Stimulated activated CD4-positive, alpha-beta T cell treated with anti-CD3 and anti-CD28 coated beads, Interleukin-2, amount 100 ng/mL, for 48 hours (primary cell): Measurements from ENCODE around the gene NPTX1.

Source experiments
- DNase-seq, 2 donors: peaks; one replicate each; pipeline ENCODE4 v3.0.0-alpha.2; 2020

NPTX1 gene

DNA sequence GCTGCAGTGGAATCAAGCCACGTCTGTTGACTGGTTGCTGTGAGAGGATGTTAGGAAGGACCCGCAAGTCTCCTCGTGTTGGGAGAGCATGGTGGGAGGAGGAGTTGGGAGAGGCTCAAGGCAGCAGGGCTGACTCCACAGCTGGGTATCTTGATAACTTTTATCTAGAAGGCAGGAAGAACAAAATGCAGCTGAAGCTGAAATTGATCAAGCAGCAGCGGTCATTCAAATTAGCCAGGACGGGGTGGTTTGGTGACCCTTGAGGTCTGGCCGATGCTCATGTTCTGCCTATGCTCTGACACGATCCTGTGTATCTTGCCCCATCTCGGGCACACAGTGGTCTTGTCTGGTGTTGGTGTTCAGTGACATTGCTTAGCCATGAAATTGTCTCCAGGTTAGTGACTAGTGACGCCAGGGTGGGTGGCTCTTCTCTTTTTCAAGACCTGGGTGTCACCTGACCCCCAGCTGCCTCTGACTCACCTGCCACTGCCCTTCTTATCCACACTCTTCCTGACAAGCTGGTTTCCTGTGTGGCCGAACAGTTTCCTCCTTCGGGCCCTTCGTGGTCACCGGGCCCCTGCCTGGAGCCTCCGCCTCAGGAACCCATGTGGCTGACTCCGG, 19.1 kb downstream of the NPTX1 start:
- no peak for DNase-seq

DNA sequence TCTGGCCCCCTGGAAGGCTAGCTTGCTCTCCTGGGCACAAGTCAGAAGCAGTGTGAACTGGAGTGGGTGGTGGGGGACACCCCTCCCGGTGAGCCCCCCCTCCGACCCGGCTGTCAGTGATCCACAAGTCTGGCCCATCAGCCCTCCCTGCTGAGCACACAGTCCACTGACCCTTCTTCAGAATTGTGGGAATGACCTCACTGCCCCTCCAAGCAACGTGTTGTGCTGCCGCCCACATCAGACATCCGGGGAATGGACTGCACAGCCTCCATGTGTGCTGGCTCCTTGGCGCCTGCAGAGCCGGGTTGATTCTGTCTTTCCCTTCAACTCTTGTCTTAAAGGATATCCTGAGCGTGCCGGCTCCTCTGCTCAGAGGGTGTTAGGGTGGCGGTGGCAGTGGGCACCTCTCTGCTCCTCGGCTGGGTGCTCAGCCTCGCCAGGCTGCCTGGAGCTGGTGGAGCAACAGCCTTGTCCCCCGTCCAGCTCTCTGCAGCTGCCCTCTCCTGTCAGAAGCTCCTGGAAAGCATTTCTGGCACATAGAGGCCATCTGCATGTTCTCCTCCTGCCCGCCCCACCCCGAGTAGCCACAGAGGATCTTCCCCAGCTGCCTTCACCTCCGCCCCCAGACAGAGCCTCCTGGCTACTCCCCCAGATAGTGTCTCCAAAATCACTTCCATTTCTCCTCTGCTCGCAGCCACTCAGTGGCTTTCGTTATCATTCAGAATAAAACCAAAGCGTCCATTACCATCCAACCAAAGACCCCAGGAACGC, 19.8 kb downstream of the NPTX1 start:
- no peak for DNase-seq

DNA sequence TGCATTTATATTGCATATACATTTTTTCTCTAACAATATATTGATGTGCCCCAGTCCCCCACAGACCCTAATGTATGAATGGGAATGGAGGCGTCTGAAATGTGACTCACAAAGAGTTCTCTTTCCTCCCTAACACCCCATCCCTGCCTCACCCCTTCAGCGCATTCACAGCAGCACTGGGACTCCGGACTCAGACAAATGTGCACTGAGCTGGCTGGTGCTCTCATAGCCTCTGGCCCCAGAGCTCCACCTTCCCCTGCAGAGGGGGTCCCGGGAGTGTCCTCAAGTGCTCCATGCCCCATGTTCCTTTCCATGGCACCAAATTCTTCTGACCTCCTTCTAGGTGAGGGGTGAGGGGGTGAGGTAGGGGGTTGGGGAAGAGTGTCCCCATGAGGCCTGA, 20.6 kb downstream of the NPTX1 start:
- DNase-seq = no peak

DNA sequence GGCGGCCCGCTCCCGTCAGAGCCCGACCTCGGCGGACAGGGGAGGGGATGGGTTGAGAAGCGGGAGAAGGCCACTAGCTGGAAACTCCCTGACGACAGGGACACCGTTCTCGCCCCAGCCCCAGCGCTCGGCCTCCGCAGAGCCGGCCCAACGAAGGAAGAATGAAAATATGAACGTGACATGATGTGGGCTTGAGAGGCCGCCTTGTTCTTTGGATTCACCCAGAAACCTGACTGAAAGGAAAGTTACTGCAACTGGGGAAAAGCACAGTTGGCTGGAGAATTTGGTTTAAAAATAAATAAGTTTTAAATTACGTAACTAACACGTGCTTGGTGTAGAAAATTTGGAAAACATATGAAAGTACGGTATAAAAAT, 21.1 kb downstream of the NPTX1 start:
- peak in 1 of 2 donors; percentile 33 for DNase-seq

DNA sequence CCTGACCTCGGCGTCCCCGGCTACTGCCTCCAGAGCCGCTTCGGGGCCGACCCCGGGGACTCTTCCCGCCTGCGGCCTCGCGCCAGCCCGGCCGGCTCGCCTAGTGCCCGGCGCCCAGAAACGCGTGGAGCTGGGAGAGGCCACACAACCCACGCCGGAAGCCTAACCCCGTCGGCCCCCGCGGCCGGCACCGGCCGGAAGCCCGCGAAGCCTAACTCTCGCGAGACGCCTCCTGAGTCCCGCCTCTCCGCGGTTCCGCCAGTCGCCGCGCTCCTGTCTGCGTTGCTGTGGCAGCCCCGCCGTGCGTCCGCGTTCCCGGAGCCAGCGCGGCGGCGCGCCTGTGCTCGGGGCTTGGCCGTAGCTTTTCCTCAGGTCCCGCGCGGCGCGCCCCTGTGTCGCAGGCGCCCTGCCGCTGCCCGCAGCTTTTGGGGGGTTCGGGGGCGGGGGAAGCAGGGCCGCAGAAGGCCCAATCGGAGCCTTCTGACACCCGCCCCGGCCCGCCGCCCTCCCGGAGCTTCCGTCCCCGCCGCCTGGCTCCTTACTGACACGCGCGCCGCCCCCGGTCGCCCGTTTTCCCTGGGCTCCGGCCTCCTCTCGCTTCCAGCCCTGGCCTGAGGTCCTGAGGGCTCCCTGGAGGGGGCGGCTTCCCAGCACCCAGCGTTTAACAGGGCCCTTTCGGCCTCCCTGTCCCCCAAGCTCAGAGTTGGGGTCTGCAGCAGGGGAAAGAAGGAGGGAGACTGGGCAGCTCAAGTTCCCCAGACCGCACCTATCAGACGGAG, 21.7 kb downstream of the NPTX1 start:
- DNase-seq = peak; percentile 94 to 95

DNA sequence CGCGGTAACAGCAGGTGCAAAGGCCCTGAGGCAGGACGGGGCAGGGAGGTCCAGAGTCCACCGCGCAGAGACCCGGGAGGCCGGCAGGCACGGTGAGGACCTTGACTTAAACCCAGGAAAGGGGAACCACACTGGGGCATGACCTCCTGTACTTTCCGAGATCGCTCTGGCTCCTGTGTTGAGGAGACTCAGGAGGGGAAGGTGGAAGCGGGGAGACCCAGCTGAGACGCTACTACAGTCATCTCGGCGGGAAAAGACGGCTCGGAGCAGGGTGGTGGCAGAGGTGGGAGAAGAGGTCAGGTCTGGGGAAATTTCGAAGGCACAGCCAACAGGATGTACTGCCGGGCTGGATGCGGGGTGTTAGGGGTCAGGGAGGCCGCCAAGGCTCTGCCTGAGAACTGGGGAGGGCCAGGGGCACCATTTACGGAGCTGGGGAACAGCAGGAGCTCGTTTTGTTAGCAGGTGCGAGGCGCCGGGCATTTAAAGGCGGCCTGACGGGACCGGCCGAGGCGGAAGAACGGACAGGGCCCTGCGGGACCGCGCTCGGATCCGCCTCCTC, 22.3 kb downstream of the NPTX1 start:
- DNase-seq = no peak

DNA sequence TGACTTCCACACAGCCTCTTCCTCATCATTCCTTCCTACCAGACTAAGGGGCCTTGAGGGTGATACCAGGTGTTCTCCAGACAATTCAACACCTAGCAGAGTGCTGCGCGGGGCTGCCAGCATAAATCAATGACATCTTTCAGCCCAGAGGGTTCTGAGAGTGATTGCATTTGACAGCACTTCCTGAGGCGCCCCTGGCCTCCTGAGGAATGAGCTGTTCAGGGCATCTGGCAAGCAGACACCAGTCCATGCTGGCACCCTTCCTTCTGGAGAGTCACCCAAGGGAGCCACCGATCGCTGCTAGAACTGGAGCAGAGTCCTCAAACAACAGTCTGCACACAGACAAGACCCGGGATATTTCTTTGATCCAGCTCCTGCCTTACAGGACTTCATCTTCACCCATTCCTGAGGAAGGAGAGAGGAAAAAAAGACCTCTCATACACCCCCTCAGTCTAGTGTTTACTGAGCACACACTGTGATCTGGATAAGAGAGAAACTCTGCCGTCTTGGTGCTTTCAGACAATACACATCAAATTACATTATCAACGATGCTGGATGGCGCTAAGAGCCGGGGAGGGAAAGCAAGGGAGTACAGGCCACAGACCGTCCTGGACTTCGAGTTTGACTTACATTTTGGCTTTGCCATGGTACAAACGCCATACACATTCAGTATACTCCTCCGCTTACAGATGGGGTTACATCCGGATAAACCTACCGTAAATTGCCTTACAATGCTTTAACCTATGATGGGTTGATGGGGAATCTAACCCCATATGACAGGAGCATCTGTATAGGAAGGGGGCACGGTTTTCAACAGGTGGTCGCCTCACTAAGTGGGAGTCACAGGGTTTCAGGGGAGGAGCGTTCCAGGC, 23.0 kb downstream of the NPTX1 start:
- DNase-seq = no peak

DNA sequence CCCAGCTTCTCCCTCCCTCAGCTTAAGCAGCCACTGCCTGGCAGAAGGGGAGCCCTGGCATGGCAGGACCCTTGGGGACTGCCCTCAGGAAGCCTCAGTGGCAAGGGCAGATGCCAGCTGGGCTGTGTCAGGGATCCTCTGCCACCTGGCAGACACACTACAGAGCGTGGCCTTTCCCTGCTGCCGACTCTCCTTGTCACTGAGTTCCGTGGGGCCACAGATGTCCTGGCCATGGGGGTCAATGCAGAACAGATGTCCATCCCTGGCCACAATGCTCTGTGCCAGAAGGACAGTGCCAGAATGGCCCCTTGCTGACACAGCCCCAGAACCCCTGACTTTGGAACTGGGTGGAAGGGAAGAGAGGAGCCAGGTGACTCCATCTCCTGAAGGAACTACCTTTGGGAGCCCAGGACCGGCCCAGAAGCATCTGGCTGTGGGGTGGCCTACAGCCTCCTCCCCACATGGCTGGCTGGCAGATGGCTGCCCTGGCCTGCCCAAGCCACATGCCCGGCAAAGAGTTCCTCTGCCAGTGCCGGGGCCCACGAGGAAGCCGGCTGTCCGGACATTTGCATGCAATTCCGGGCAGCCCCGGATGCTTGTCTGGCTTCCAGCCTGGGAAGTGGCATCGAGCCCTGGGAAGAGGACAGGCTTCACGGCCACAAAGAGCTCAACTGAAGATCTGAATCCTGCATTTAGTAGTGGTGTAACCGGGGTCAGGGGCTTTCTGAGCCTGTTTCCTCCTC, 24.1 kb downstream of the NPTX1 start:
- no peak for DNase-seq

DNA sequence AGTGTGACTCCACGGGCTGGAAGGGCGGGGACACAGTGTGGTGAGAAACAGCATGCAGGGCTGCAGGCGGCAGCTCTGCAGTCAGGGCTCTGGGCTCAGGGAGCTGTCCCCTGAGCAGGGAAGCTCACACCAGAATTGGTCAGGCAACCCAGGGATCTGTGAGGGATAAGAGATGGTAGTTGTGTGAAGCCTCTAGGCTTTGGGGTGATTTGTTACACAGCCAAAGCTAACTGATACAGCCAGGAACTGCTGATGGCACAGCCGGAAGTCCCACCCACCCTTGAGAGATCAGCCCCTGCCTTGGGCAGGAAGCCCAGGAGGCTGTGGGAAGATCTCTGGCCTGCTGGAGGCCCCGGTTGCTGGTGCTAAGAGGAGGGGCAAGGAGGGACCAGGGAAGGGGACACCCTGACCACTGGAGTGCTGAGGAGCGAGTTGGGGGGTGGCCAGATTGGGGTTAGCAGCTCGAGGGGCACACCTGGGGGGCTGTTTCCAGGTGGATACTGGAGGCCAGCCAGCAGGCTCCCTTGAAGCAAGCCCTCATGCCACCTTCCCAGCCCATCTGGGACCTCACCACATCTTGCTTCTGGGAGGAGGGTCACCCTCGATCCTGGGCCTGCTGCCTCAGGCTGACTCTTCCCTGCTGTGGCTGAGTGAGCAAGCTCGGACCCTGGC, 25.2 kb downstream of the NPTX1 start:
- DNase-seq = no peak

DNA sequence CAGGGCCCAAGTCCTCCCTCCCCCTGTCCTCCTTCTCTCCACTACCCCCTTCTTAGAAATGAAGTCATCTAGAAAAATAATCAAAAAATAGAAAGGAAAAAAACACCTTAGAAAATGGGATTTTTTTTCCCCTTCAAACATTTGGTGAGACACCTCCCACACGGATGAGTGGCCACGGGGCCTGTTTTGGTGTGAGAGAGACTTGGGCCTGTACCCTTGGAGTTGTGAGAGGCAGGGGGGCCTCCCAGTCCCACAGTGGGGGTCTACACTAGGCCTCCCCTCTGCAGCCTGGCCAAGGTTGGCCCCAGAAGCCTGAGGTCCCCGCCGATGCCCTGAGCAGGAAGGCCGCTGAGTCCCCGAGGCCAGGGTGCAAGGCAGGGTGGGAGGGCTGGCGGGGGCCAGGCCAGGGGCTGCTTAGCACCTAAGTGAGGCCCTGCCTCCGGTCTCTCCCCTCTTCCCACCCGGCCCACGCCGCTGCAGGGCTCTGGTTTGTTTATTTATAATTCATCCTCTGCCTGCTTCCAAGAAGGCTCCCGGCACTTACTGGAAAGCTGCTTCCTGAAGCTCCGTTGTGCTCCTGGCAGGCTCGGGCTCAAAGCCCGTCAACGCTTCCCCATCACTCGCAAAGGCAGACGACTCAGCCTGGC, 26.4 kb downstream of the NPTX1 start:
- no peak for DNase-seq

DNA sequence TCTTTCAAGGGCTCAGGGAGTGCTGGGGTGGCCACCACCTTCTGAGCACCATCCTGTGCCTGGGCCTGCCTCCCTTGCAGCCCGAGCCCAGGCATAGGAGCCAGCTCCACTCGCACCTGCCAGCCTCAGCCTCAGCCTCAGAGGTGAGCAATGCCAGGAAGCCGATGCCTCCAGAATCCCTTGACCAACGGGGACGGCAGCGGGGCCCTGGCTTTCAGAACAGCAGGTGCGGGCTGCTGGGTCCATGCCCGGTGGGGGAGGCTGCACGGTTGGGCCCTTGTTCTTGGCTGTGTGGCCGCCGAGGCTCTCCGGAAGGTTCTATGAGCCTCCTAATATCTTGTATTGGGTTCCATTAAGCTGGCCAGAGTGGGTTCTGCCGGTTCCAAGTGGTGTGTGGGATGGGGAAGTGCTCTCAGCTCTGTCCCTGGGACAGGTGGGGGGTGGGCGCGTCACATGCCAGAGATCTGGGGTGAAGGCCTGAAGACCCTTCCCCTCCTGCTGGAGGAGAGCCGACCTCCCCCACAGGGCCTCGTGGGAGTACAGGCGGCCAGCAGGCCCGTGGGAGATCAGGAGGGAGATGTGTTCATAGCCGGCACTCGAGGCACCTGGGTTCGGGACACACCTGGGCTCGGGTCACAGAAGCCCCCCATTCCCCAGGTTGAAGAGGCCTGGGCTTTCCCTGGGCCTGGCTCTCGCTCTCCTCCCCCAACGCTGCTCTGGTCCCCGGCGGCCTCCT, 27.0 kb downstream of the NPTX1 start:
- no peak for DNase-seq

DNA sequence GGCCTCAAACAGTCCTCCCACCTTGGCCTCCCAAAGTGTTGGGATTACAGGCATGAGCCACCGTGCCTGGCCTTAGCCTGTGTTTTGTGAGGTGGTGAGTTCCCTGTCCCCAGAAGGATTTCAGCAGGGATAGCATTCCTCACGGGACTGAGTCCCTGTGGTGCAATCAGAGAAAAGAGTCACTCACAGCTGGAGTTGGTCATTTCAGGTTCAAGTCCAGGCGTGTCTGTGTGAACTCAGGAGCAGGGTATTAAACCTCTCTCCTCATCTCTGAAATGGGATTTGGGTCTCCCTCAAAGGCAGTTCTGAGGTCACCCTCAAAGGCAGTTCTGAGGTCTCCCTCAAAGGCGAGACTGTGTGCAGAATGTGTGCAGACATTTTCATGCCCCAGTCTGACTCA, 28.6 kb downstream of the NPTX1 start:
- no peak for DNase-seq

DNA sequence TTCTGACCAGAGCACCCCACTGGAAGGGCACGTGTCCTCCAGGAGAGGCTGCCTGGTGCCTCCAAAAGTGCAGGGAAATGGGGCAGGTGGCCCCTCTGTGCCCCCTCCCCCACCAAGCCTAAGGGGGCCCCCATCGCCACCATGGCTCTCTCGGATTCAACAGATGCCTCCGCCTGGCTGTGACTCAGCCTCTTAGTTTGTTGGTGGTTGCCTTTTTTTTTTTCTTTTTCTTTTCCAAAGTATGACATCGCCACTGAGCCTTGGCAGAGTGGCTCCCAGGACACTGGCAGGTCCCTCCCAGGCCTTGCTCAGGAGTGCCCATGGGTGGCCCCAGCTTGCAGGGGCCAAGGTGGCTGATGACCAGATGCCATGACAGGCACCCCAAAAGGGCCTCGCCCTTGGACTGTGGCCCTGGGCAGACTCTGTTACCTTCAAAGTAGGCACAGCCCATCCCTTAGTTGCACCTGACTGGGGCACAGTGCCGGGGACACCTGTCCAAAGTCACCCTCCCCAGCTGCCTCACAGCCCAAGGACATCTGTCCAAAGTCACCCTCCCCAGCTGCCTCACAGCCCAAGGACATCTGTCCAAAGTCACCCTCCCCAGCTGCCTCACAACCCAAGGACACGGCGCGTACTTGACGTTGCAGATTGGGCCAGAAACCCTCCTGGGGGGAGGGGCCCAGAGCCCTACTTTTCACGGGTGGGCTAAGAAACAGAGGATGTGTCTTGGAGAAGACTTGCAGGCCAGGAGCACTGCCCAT, 29.6 kb downstream of the NPTX1 start:
- DNase-seq = no peak

DNA sequence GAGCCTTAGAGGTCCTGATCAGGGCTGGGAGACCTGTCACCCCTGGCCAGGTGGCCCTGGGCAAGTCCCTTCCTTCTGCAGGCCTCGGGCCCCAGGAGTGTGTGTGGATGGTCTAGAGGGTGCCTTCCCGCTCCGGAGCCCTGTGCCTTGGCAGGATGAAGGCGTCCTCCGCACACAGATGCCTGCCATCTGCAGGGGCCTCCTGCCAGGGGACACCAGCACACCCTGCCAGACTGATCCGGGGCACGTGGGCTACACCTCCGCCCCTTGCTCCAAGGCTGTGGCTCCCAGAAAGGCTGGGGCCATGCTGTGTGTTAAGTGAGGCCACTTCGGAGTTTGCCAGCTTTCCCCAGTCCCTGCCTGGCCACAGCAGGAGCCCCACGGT, 30.7 kb downstream of the NPTX1 start:
- no peak for DNase-seq

DNA sequence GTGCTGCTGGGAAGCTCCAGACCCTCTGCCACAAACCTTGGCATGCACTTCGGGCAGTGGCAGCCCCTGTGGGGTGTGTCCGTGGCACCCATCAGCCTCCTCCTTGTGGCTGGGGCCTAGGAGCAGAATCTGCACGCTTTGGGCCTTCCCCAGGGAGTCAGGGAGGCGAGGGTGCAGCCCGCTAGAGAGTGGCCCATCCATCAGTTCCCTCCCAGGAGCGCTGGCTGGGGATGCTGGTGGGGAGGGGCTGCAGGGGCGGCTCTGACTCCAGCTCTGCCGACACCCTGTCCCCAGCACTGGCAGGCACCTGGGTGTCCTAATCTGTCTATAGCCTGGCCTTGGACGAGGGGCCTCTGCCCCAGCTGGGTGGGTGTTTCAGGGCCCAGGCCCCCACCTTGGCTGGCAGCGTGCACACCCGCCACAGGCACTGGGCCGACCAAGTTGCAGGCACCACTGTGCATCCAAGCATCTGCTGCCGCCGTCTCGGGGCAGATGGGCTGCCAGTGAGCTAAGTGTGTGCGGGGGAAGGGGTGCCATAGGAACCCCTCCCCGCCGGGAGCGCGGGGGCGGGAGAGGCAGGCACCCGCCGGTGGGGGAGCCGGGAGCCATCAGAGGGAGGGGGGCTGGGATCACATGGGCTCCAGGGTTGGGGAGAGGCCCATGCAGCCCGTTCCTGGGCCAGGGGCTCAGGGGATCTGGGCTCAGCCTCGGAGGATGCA, 31.2 kb downstream of the NPTX1 start:
- DNase-seq = no peak

DNA sequence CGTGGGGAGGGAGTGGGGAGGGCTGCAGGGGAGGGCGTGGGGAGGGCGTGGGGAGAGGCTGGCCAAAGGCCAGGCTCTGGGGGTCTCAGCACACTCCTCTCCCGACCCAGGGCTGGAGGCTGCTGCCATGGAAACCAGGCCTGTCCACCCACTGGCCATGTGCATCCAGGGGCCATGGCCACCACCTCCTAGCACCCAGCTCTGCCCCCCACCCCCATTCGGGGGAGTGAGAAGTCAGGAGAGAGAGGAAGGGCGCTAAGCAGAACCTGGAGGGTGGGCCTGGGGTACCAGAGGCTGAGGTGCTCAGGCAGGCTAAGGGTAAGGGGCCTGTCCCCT, 31.8 kb downstream of the NPTX1 start:
- no peak for DNase-seq

DNA sequence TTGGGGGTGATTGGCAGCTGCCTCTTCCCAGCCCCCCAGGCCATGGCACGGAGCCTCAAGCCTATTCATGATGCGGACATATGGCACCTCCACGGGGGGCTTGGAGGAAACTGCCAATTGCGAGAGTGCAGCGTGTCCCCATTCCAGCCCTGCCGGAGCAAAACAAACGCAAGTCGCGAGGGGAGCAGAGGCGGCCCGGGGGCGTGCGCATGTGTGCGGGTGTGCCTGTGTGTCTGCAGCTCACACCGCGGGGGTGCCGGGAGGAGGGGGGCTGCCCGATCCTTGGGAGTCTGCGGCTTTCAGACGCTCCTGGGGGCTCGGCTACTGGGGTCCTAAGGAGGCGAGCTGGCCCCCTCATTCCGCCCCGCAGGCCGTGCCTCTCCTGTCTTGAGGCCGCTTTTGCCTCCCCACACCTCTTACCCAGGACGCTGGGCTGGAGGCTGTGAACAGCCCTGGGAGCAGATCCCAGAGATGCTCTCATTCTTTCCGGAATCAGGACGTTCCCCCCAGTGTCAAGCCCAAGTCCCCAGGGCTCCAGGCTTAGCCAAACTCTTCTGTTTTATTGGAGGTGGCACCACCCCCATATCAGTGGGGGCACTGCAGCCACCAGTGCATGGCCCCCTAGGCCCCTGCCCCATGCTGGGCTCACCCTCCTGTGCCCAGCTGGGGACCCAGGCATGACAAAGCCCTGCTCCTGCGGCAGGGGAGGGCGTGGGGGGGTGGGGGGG, 32.3 kb downstream of the NPTX1 start:
- no peak for DNase-seq

DNA sequence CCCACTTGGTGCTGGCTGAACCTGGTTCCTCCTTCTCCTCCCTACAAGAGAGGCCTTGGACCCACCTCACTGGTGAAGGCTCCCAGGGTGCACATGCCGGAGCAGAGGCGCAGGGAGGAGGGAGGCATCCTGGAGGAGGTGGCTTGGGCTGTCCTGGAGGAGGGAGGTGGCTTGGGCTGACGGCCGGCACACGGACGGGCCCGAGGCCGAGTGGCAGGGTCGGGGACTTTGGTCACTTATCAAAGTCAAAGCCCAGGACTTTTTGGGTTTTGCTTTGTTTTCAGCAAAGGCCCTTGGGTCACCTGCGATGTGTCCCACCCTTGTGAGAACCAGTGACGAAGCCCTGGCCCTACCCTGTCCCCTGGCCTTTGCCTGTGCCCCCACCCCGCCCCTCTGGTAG, 32.9 kb downstream of the NPTX1 start:
- no peak for DNase-seq
